NT2/D1 (cell line): ENCODE data around the gene WWC1.

ENCODE experiments used
- SUZ12 ChIP-seq: IDR thresholded peaks from 2 replicates; pipeline ENCODE4 v1.6.1; 2011; ENCODE audit not compliant: insufficient read length, insufficient read depth; ENCODE audit errors: extremely low read depth
- YY1 ChIP-seq: IDR thresholded peaks from 2 replicates; pipeline ENCODE4 v1.6.1; 2011; ENCODE audit not compliant: insufficient read length, insufficient read depth
- ZNF274 ChIP-seq: IDR thresholded peaks from 2 replicates; pipeline ENCODE4 v1.6.1; 2011; ENCODE audit warnings: mild to moderate bottlenecking, low read depth, low read length

DNA sequence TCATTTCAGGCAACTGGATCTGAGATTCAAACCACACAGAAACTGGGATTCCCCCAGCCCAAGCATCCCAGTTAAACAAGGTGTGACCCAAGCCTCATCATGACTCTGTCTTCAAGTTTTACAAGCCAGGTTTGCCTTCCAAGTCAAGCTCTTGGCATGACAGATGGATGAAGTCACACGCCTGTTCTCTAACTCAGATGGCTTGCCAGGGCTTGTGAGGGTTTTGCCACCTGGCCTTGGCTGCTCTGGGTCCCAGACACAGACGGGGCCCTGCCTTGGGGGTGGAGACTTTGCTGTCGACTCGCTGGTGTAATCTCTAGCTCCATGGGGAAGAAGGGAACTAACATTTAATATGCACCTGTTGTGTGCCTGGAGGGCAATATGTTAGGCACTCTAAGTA is 99.0 kb downstream of the WWC1 start:
- no peak for TF ChIP-seq SUZ12
- TF ChIP-seq YY1, result no peak
- no peak for TF ChIP-seq ZNF274
